CD14-positive monocyte (primary cell): Measurements from ENCODE around the gene PTPRC. TPM values are rescaled to one million over a fixed set of nuclear protein-coding genes. Genes with fewer than 3 reads are reported as not detected.

Experiments used
- DNase-seq, 3 donors: peaks; one replicate each; pipeline ENCODE4 v3.0.0-alpha.2; 2011 to 2022
- H2AFZ ChIP-seq: 2 replicates; pipeline ENCODE4 v1.6.0; 2012; ENCODE audit warnings: mild to moderate bottlenecking, low read depth, low read length, inconsistent platforms; ENCODE audit not compliant: insufficient read depth, poor library complexity, severe bottlenecking
- H3K27ac ChIP-seq, 2 donors: 1 replicate in 1 of 2; 2 replicates in 1 of 2; pipeline ENCODE4 v1.5.1; 2012 to 2013; ENCODE audit warnings: low read length in 2 of 2, control low read depth in 1 of 2, inconsistent platforms in 1 of 2, low read depth in 1 of 2, mild to moderate bottlenecking in 1 of 2
- H3K27me3 ChIP-seq, 2 donors: one replicate each; pipeline versions ENCODE4 v1.6.0 to v1.6.1; 2011 to 2013; ENCODE audit warnings: low read length in 2 of 2; ENCODE audit not compliant: control insufficient read depth in 2 of 2, insufficient read depth in 2 of 2
- H3K36me3 ChIP-seq, 2 donors: replicated peaks in 1 of 2; 1 replicate in 1 of 2; 2 replicates in 1 of 2; pipeline versions ENCODE4 v1.5.1 to v1.6.1; 2012 to 2013; ENCODE audit warnings: low read length in 2 of 2, control low read depth in 1 of 2, inconsistent platforms in 1 of 2, mild to moderate bottlenecking in 1 of 2; ENCODE audit not compliant: insufficient read depth in 2 of 2, control insufficient read depth in 1 of 2
- H3K4me1 ChIP-seq, 2 donors: 1 replicate in 1 of 2; 2 replicates in 1 of 2; pipeline versions ENCODE4 v1.5.1 to v1.6.1; 2012 to 2013; ENCODE audit warnings: low read length in 2 of 2, control low read depth in 1 of 2, inconsistent platforms in 1 of 2, mild to moderate bottlenecking in 1 of 2, moderate library complexity in 1 of 2; ENCODE audit not compliant: insufficient read depth in 2 of 2, control insufficient read depth in 1 of 2
- H3K4me2 ChIP-seq: replicated peaks from 2 replicates; pipeline ENCODE3; 2012; ENCODE audit warnings: low read length, moderate library complexity, mild to moderate bottlenecking; ENCODE audit not compliant: poor library complexity, severe bottlenecking; ENCODE audit errors: extremely low read depth
- H3K4me3 ChIP-seq, 3 experiments: fragments of 200-600 bp in 1 of 3; sonication (generic) in 1 of 3; replicated peaks in 1 of 3; 1 replicate in 2 of 3; 2 replicates in 1 of 3; pipeline ENCODE4 v1.5.1; 2011 to 2013; ENCODE audit warnings: low read length in 3 of 3, mild to moderate bottlenecking in 3 of 3, control low read depth in 2 of 3, low read depth in 2 of 3, inconsistent platforms in 1 of 3, moderate library complexity in 1 of 3
- H3K79me2 ChIP-seq: 2 replicates; pipeline ENCODE4 v1.6.0; 2012; ENCODE audit warnings: mild to moderate bottlenecking, control low read depth, inconsistent platforms, low read length, moderate library complexity; ENCODE audit not compliant: insufficient read depth
- H3K9ac ChIP-seq: 2 replicates; pipeline ENCODE4 v1.6.0; 2017; ENCODE audit warnings: low read length, mild to moderate bottlenecking; ENCODE audit not compliant: insufficient read depth, poor library complexity, severe bottlenecking
- H3K9me3 ChIP-seq, 2 donors: replicated peaks in 1 of 2; 1 replicate in 1 of 2; 2 replicates in 1 of 2; pipeline versions ENCODE4 v1.5.1 to v1.6.1; 2012 to 2013; ENCODE audit warnings: low read length in 2 of 2, control low read depth in 1 of 2; ENCODE audit not compliant: control insufficient read depth in 1 of 2, insufficient read depth in 1 of 2
- H4K20me1 ChIP-seq: 2 replicates; pipeline ENCODE4 v1.6.0; 2012; ENCODE audit warnings: mild to moderate bottlenecking, low read length, control low read depth, moderate library complexity; ENCODE audit not compliant: insufficient read depth
- H3K27ac Mint-ChIP-seq, 7 donors: one replicate each; pipeline ENCODE4 v1.8.0; 2020; ENCODE audit warnings: mild to moderate bottlenecking in 7 of 7, mixed read lengths in 7 of 7, moderate library complexity in 6 of 7, inconsistent platforms in 2 of 7
- H3K27me3 Mint-ChIP-seq, 3 donors: one replicate each; pipeline ENCODE4 v1.8.0; 2021 to 2022; ENCODE audit warnings: low read depth in 3 of 3, mild to moderate bottlenecking in 3 of 3, mixed read lengths in 3 of 3, moderate library complexity in 3 of 3, inconsistent platforms in 1 of 3
- H3K36me3 Mint-ChIP-seq, 2 donors: one replicate each; pipeline ENCODE4 v1.8.0; 2020; ENCODE audit warnings: mixed read lengths in 2 of 2, inconsistent platforms in 1 of 2, mild to moderate bottlenecking in 1 of 2
- H3K4me1 Mint-ChIP-seq: one replicate; pipeline ENCODE4 v1.8.0; 2020; ENCODE audit warnings: mild to moderate bottlenecking, mixed read lengths
- H3K4me3 Mint-ChIP-seq, 2 donors: one replicate each; pipeline ENCODE4 v1.8.0; 2020; ENCODE audit warnings: mild to moderate bottlenecking in 2 of 2, mixed read lengths in 2 of 2, moderate library complexity in 1 of 2
- H3K9me3 Mint-ChIP-seq, 7 donors: one replicate each; pipeline ENCODE4 v1.8.0; 2020 to 2022; ENCODE audit warnings: mixed read lengths in 7 of 7, mild to moderate bottlenecking in 6 of 7, moderate library complexity in 6 of 7, inconsistent platforms in 2 of 7
- CTCF ChIP-seq: fragments of 200-600 bp; IDR thresholded peaks from one replicate; pipeline ENCODE4 v1.8.0; 2022; ENCODE audit warnings: antibody characterized with exemption, mild to moderate bottlenecking
- WGBS: methylation state at CpG from one replicate; pipeline ENCODE4 v1.1.5; 2013; ENCODE audit warnings: missing lambda C conversion rate; ENCODE audit not compliant: insufficient coverage; 5-methylcytosine and 5-hydroxymethylcytosine counted together
- intact Hi-C, 2 donors: fragments of 100-400 bp; cut with micrococcal nuclease; formaldehyde crosslinking; loops; one replicate each; pipeline versions ENCODE4 v1.15.0 to v1.15.1; 2023
- polyA plus RNA-seq, 3 donors: library from polyadenylated mRNA; depleted of rRNA in 1 of 3; unstranded in 2 of 3; stranded (reverse) in 1 of 3; fragments of 300-500 nt in 2 of 3; fragments of >200 nt in 1 of 3; fragmentation: Illumina TruSeq in 2 of 3; gene quantifications; 1 replicate in 2 of 3; 2 replicates in 1 of 3; pipeline ENCODE4 v1.2.3, GENCODE V29; 2012 to 2021

Gene PTPRC
- polyA plus RNA-seq, 3 donors = 410 to 992 (median 667) TPM

- H3K9ac ChIP-seq = no peak overlapping the region
- intact Hi-C loops = no loop called here
- H3K27me3 ChIP-seq = no peaks in the 10 kb centered on the region
- no peaks in the 10 kb centered on the region for H3K9me3 ChIP-seq
- no peaks in the 10 kb centered on the region for H3K36me3 ChIP-seq
- no peak overlapping the region for H3K4me3 ChIP-seq
- DNase-seq = no peak
- no peak overlapping the region for H3K4me2 ChIP-seq
- WGBS = no CpG with 5 or more reads among the region's 2 CpGs
- H3K27ac ChIP-seq = no peak overlapping the region
- Mint-ChIP-seq H3K27ac (no peak overlapping the region), H3K4me3 (no peak overlapping the region), H3K36me3 (no peaks in the 10 kb centered on the region), H3K27me3 (peaks cover 0 to 2% (median 0%) of the 10 kb centered on the region in 3 donors), H3K9me3 (peaks cover 0 to 5% (median 0%) of the 10 kb centered on the region in 7 donors), H3K4me1 (peaks cover 33% of the 10 kb centered on the region)
- no peak for TF ChIP-seq CTCF
- no peak overlapping the region for H2AFZ ChIP-seq
- H3K4me1 ChIP-seq = peaks cover 18 to 34% of the 10 kb centered on the region in 2 donors
- no peaks in the 10 kb centered on the region for H4K20me1 ChIP-seq
- no peaks in the 10 kb centered on the region for H3K79me2 ChIP-seq
Observed at GRCh38 chr1:198607714-198608113, 31.1 kb upstream of the PTPRC start.

GRCh38 chr1:198610362-198610761 is 28.5 kb upstream of the PTPRC start:
- H4K20me1 ChIP-seq = no peaks in the 10 kb centered on the region
- no peak for DNase-seq
- H3K79me2 ChIP-seq = no peaks in the 10 kb centered on the region
- intact Hi-C loops = no loop called here
- no peak for TF ChIP-seq CTCF
- peaks cover 24% of the 10 kb centered on the region for H3K4me1 Mint-ChIP-seq
- H3K36me3 ChIP-seq = no peaks in the 10 kb centered on the region
- H3K4me3 ChIP-seq = no peak overlapping the region
- H3K9me3 ChIP-seq = no peaks in the 10 kb centered on the region
- H3K27ac ChIP-seq = no peak overlapping the region
- no peak overlapping the region for H3K4me3 Mint-ChIP-seq
- peaks cover 0 to 3% (median 0%) of the 10 kb centered on the region in 7 donors for H3K9me3 Mint-ChIP-seq
- peaks cover 0 to 2% of the 10 kb centered on the region in 2 donors for H3K36me3 Mint-ChIP-seq
- no CpG with 5 or more reads among the region's 1 CpG for WGBS
- no peak overlapping the region for H3K9ac ChIP-seq
- no peaks in the 10 kb centered on the region for H3K27me3 ChIP-seq
- H3K27ac Mint-ChIP-seq = no peak overlapping the region
- no peak overlapping the region for H2AFZ ChIP-seq
- H3K4me2 ChIP-seq = no peak overlapping the region
- H3K4me1 ChIP-seq = peaks cover 13 to 18% of the 10 kb centered on the region in 2 donors
- peaks cover 0 to 2% (median 0%) of the 10 kb centered on the region in 3 donors for H3K27me3 Mint-ChIP-seq
